Measurements from ENCODE around the gene GIGYF1.
"Not testable (repeated sequence)": the region's sequence is repeated elsewhere in the genome, so short reads cannot be mapped to it uniquely, and the experiment has no call there.

Gene GIGYF1

GRCh38 chr7:100673942-100674410, 20.1 kb downstream of the GIGYF1 start:
- DNase-seq (ENCODE audit: extremely low read depth, low read depth) = no peak
- no peak for TF ChIP-seq CTCF (IDR thresholded peaks at IDR 0.05; ENCODE audit: low read depth, low read length)

- no peak for TF ChIP-seq CTCF (IDR thresholded peaks at IDR 0.05; ENCODE audit: low read depth, low read length)
Observed at GRCh38 chr7:100673302-100673941, 20.6 kb downstream of the GIGYF1 start, which contains the start of gene GNB2. Gene GNB2, plus strand, starts transcription at chr7:100673740. Its CDS starts 2,526 bp downstream, at chr7:100676266.

GRCh38 chr7:100671353-100672327, 22.4 kb downstream of the GIGYF1 start:
- TF ChIP-seq CTCF (IDR thresholded peaks at IDR 0.05; ENCODE audit: low read depth, low read length) = no peak
- DNase-seq (ENCODE audit: extremely low read depth, low read depth) = no peak

More at GRCh38 chr7:100673302-100673941, 20.6 kb downstream of the GIGYF1 start, which contains the start of gene GNB2:
- peak; percentile 99 for DNase-seq (ENCODE audit: extremely low read depth, low read depth)

- no peak for DNase-seq (ENCODE audit: extremely low read depth, low read depth)
- no peak for TF ChIP-seq CTCF (IDR thresholded peaks at IDR 0.05; ENCODE audit: low read depth, low read length)
Observed at GRCh38 chr7:100670074-100670473, 24.0 kb downstream of the GIGYF1 start.

- not testable (repeated sequence) for DNase-seq (ENCODE audit: extremely low read depth, low read depth)
Observed at GRCh38 chr7:100669106-100669505, 24.9 kb downstream of the GIGYF1 start.

- TF ChIP-seq CTCF (IDR thresholded peaks at IDR 0.05; ENCODE audit: low read depth, low read length) = no peak
Observed at GRCh38 chr7:100668069-100668449, 26.0 kb downstream of the GIGYF1 start.

GRCh38 chr7:100667331-100668068, 26.6 kb downstream of the GIGYF1 start:
- no peak for DNase-seq (ENCODE audit: extremely low read depth, low read depth)
- TF ChIP-seq CTCF (IDR thresholded peaks at IDR 0.05; ENCODE audit: low read depth, low read length) = no peak

More at GRCh38 chr7:100668069-100668449, 26.0 kb downstream of the GIGYF1 start:
- no peak for DNase-seq (ENCODE audit: extremely low read depth, low read depth)

All from AG09319 (cell line).